Common myeloid progenitor, CD34-positive (primary cell): ENCODE results near the gene CDK5R1.
"Not testable (repeated sequence)": the region's sequence is repeated elsewhere in the genome, so short reads cannot be mapped to it uniquely, and the experiment has no call there.

Experiments used
- CTCF ChIA-PET: fragments of 350-600 bp; sonication (Branson Sonifier 250); formaldehyde crosslinking; loops from one replicate; lab custom pipeline; 2021; ENCODE audit warnings: antibody characterized with exemption; lab: Charles Lee
- POLR2A ChIA-PET: fragments of 350-600 bp; sonication (Branson Sonifier 250); formaldehyde crosslinking; loops from one replicate; lab custom pipeline; 2021; ENCODE audit warnings: antibody characterized with exemption; lab: Charles Lee
- DNase-seq, 3 donors: peaks; one replicate each; pipeline versions ENCODE4 v3.0.0 to v3.0.0-alpha.2; 2013
- H3K27ac ChIP-seq, 2 experiments: 1 replicate in 1 of 2; 2 replicates in 1 of 2; pipeline ENCODE4 v1.7.0; 2013; ENCODE audit warnings: inconsistent platforms in 2 of 2, low read length in 2 of 2, mild to moderate bottlenecking in 2 of 2, low read depth in 1 of 2, moderate library complexity in 1 of 2; ENCODE audit not compliant: severe bottlenecking in 2 of 2, insufficient read depth in 1 of 2, poor library complexity in 1 of 2
- H3K27me3 ChIP-seq, 5 experiments: replicated peaks in 2 of 5; 1 replicate in 3 of 5; 2 replicates in 2 of 5; pipeline versions ENCODE4 v1.6.1 to v1.7.0; 2013; ENCODE audit warnings: low read length in 4 of 5, mild to moderate bottlenecking in 2 of 5, moderate library complexity in 2 of 5, inconsistent platforms in 1 of 5; ENCODE audit not compliant: insufficient read depth in 5 of 5, control insufficient read depth in 4 of 5
- H3K36me3 ChIP-seq, 4 experiments: 1 replicate in 2 of 4; 2 replicates in 2 of 4; pipeline versions ENCODE4 v1.6.1 to v1.7.0; 2013; ENCODE audit warnings: low read length in 3 of 4, control low read depth in 1 of 4, mild to moderate bottlenecking in 1 of 4; ENCODE audit not compliant: control insufficient read depth in 4 of 4, insufficient read depth in 4 of 4
- H3K4me1 ChIP-seq, 4 experiments: 1 replicate in 3 of 4; 2 replicates in 1 of 4; pipeline versions ENCODE4 v1.6.1 to v1.7.1; 2013; ENCODE audit warnings: low read length in 3 of 4, mild to moderate bottlenecking in 3 of 4, control low read depth in 1 of 4, inconsistent platforms in 1 of 4, moderate library complexity in 1 of 4; ENCODE audit not compliant: control insufficient read depth in 4 of 4, insufficient read depth in 4 of 4; ENCODE audit errors: control extremely low read depth in 1 of 4
- H3K4me3 ChIP-seq, 7 experiments: 1 replicate in 4 of 7; 2 replicates in 3 of 7; pipeline versions ENCODE4 v1.5.1 to v1.7.0; 2013; ENCODE audit warnings: mild to moderate bottlenecking in 7 of 7, low read length in 6 of 7, moderate library complexity in 6 of 7, inconsistent platforms in 2 of 7, low read depth in 2 of 7, control low read depth in 1 of 7; ENCODE audit not compliant: insufficient read depth in 4 of 7, control insufficient read depth in 1 of 7; ENCODE audit errors: extremely low read depth in 1 of 7
- H3K9me3 ChIP-seq, 5 experiments: 1 replicate in 4 of 5; 2 replicates in 1 of 5; pipeline versions ENCODE4 v1.6.1 to v1.7.1; 2013; ENCODE audit warnings: low read length in 4 of 5, mild to moderate bottlenecking in 2 of 5, inconsistent platforms in 1 of 5, low read depth in 1 of 5, moderate library complexity in 1 of 5; ENCODE audit not compliant: control insufficient read depth in 4 of 5, insufficient read depth in 2 of 5; ENCODE audit errors: control extremely low read depth in 1 of 5
- WGBS: methylation state at CpG from one replicate; pipeline ENCODE4 v1.1.5; 2013; ENCODE audit not compliant: insufficient coverage; 5-methylcytosine and 5-hydroxymethylcytosine counted together

CDK5R1 gene

GRCh38 chr17:32519228-32520103, 32.7 kb downstream of the CDK5R1 start:
- H3K9me3 ChIP-seq, result no peaks in the 10 kb centered on the region
- 0% methylated on average over 28 of the region's 61 CpGs for WGBS
- no peaks in the 10 kb centered on the region for H3K36me3 ChIP-seq
- H3K4me1 ChIP-seq, result peaks cover 0 to 20% (median 18%) of the 10 kb centered on the region in 4 experiments
- peaks cover 0 to 38% (median 18%) of the 10 kb centered on the region in 5 experiments for H3K27me3 ChIP-seq
- H3K27ac ChIP-seq, result no peak overlapping the region
- DNase-seq, result peak in 2 of 3 donors; percentile 58 to 68
- POLR2A ChIA-PET, result interaction anchor here (0.5 to 0.6 kb wide), 2 partner anchors 33 to 1637 kb away, joined by 3 to 4 read pairs; partner anchors contain the start of gene CDK5R1
- H3K4me3 ChIP-seq, result peak overlapping the region in 6 of 7 experiments; percentile 31 to 70 (median 52)
- CTCF ChIA-PET, result interaction anchor here (0.6 kb wide), 1 partner anchor 241 kb away, joined by 4 read pairs; no protein-coding TSS in a partner anchor

GRCh38 chr17:32520104-32520701, 33.4 kb downstream of the CDK5R1 start:
- no peaks in the 10 kb centered on the region for H3K36me3 ChIP-seq
- ChIA-PET POLR2A (no interaction called here), CTCF (no interaction called here)
- DNase-seq, result peak in 1 of 3 donors; percentile 22
- H3K27me3 ChIP-seq, result peaks cover 0 to 38% (median 20%) of the 10 kb centered on the region in 5 experiments
- 34% methylated on average over 13 of the region's 17 CpGs for WGBS
- H3K9me3 ChIP-seq, result no peaks in the 10 kb centered on the region
- H3K4me1 ChIP-seq, result peaks cover 0 to 20% (median 18%) of the 10 kb centered on the region in 4 experiments
- H3K27ac ChIP-seq, result no peak overlapping the region
- peak overlapping the region in 3 of 7 experiments; percentile 59 to 70 (median 68) for H3K4me3 ChIP-seq

- Histone ChIP-seq H3K4me3 (peak overlapping the region in 1 of 7 experiments; percentile 23), H3K27me3 (peaks cover 0 to 38% (median 20%) of the 10 kb centered on the region in 5 experiments), H3K27ac (no peak overlapping the region), H3K4me1 (peaks cover 0 to 20% (median 18%) of the 10 kb centered on the region in 4 experiments), H3K36me3 (no peaks in the 10 kb centered on the region), H3K9me3 (no peaks in the 10 kb centered on the region)
- POLR2A ChIA-PET, result no interaction called here
- CTCF ChIA-PET, result no interaction called here
- 97% methylated on average over 4 of the region's 9 CpGs for WGBS
- DNase-seq, result no peak
Measured at GRCh38 chr17:32520737-32521404, 34.1 kb downstream of the CDK5R1 start.

GRCh38 chr17:32523017-32523680, 36.4 kb downstream of the CDK5R1 start:
- Histone ChIP-seq H3K27me3 (peaks cover 0 to 33% (median 15%) of the 10 kb centered on the region in 5 experiments), H3K36me3 (no peaks in the 10 kb centered on the region), H3K9me3 (no peaks in the 10 kb centered on the region), H3K4me3 (no peak overlapping the region), H3K27ac (no peak overlapping the region), H3K4me1 (peaks cover 0 to 20% (median 18%) of the 10 kb centered on the region in 4 experiments)
- no peak for DNase-seq
- POLR2A ChIA-PET, result no interaction called here
- CTCF ChIA-PET, result no interaction called here
- WGBS, result 98% methylated on average over 6 of the region's 11 CpGs

GRCh38 chr17:32523827-32524552, 37.2 kb downstream of the CDK5R1 start:
- DNase-seq, result no peak
- 95% methylated on average over 9 of the region's 12 CpGs for WGBS
- ChIA-PET CTCF (no interaction called here), POLR2A (no interaction called here)
- Histone ChIP-seq H3K4me1 (peaks cover 0 to 15% (median 14%) of the 10 kb centered on the region in 4 experiments), H3K36me3 (no peaks in the 10 kb centered on the region), H3K27ac (no peak overlapping the region), H3K9me3 (no peaks in the 10 kb centered on the region), H3K4me3 (no peak overlapping the region), H3K27me3 (peaks cover 0 to 25% (median 9%) of the 10 kb centered on the region in 5 experiments)

- Histone ChIP-seq H3K4me1 (peaks cover 0 to 12% (median 9%) of the 10 kb centered on the region in 4 experiments), H3K27me3 (peaks cover 0 to 23% (median 9%) of the 10 kb centered on the region in 5 experiments)
- H3K4me3 ChIP-seq, H3K36me3 ChIP-seq, DNase-seq, H3K9me3 ChIP-seq, POLR2A ChIA-PET, CTCF ChIA-PET, H3K27ac ChIP-seq: not testable (repeated sequence)
- 93% methylated on average over 2 of the region's 6 CpGs for WGBS
Measured at GRCh38 chr17:32524553-32524880, 37.7 kb downstream of the CDK5R1 start.
